EH (cell line): ENCODE results near the gene GPD1.

Source experiments
- DNase-seq: peaks from one replicate; pipeline ENCODE4 v3.0.0-alpha.2; 2015; ENCODE audit warnings: low read depth

Gene GPD1

DNA sequence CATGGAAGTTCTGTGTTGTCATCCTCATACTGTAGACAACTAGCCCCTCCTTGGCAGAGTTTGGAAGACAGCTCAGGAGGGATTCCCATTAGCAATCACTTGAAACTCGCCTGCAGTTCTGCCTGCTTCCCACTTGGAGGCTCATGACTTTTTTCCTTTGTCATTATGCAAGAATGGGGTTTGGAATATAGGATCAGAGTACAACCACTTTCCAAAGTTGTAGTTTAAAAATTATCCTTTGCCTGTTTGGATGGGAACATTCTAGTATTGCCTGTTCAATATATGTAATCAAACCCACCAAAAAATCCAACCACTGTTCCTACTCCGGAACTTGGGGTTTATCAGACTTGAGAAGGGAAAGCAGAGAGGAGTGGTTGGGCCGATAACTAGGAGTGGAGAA, 2.1 kb upstream of the GPD1 start:
- DNase-seq: peak; percentile 60

DNA sequence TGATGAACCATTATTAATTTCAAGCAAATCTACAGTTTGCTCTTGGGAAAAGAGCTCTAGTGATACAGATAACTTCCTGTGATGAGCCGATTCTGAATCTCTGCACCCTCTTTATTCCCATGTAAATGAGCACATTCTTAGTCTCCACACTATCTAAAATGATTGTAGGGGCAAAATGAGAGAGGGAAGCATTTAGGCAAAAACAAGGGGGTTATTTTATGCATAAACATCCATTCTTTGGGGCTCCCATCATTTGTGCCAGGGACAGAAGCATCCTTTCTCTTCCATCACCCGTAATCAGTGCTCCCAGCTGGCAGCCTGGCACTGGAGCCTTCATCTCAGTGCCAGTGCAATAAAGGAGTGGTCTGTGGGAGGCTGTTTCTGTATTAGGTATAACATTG, 1.7 kb upstream of the GPD1 start:
- no peak for DNase-seq

DNA sequence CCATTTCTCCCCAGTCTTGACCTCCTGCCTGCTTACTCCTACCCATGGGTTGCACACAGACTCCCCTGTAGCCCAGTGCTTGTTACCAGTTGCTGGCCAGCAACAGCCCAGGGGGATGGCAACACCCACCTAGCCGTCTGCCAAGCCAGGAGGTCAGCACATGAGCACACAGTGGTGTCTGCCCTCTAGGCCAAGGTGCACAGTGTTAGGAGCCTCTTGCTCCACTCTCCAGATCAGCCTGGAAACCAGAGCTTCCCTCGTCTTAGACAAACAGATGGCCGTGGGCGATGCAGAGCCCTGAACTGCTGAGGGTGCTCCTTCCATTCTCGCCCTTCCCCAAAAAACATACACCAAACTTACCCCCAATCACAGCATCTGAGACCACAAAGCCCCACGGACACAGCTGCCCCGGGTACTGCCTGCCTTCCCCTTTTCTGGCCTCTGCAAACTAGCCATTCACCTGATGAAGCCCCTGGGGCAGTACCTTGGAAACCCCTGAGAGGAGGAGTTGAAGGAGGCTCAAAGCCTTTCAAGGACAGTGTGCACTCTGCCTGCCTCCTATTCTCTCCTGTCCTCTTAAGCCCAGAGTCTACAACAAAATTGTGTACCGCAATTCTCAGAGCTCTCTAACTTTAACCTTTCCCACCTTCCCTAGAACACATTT, 1.0 kb upstream of the GPD1 start:
- no peak for DNase-seq

GRCh38 chr12:50103351-50103750, 457 bp upstream of the GPD1 start:
- DNase-seq: no peak

- no peak for DNase-seq
These were observed 884 bp downstream of the GPD1 start for GRCh38 chr12:50104417-50105366.

DNA sequence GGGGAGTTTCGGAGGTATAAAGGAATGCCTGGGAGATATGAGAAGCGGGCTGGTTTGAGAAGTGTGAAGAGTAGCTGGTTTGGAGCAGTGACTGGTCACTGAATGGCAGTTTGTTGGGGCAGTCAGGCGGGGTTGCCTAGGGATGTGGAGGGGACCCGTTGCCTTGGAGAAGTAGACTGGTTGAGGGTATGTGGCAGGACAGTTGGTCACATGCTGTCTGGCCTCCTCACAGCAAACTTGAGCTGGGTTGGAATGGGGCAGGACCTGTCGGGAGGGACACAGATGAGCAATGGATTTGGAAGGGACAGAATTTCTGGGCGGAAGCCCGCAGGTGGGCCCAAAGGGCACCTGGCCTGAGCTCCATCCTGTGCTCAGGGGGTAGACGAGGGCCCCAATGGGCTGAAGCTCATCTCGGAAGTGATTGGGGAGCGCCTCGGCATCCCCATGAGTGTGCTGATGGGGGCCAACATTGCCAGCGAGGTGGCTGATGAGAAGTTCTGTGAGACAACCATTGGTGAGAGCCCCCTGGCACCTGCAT, 2.2 kb downstream of the GPD1 start:
- no peak for DNase-seq

DNA sequence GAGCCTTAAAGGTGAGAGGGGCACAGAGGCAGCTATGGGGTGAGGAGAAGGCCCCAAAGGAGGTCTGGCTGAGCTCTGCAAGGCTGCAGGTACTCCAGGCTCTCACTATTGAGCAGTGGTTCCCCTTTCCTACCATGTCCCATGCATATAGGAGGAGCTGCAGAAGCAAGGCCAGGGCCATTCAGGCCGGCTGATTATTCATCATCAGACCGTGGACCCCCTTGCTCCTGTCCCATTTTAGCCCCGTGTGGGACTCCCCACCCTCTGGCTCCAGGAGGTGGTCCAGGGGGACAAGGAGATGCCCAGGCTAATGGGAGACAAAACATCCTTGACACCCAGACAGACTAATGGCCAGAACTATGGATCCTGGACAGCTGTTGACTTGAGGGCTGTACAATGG, 3.1 kb downstream of the GPD1 start:
- DNase-seq: no peak

GRCh38 chr12:50107416-50108268, 3.8 kb downstream of the GPD1 start:
- DNase-seq: no peak

DNA sequence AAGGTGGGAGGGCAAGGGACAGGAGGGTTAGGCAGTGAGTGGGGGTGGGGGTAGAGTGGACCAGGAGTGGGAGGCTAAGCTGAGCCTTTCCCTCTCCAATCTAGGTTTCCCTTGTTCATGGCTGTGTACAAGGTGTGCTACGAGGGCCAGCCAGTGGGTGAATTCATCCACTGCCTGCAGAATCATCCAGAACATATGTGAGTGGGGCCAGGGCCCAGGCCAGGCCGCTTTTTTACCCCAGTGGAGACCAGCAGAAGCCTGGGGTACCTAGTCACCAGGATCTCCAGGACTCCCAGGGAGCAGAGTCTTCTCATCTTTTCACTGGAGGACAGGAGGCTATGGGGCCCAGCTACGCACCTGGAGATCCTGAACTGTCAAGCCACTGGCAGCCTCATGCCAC, 5.5 kb downstream of the GPD1 start:
- no peak for DNase-seq

DNA sequence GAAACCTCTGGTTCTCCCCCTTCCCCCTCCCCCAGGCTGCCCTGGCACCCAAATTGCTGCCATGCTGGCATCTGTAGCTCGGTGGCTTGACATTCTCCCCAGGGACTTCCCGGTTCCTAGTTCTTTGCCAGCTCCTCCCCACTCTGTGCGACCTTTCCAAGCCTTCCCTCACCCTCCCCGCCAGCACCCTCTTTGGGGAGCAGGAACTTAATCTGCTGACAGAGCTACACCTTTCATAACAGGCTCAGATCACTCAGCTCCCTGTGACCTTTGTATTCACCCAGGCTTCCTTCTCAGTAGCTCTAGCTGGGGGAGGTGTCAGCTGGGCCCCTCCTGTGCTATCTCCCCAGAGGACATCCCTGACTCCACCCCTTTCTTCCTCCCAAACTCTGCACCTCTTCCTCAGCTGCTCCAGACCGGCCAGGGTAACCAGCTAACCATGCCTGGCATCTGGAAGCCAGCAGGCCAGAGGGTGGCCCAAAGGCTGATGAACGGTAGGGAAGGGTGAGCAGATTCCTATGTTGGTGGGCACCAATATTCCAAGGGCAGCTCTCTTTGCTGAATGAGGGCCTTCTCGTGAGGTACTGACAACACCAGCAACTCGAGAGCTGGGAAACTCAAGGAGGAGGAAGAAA, 6.4 kb downstream of the GPD1 start:
- DNase-seq: peak; percentile 44

- peak; percentile 75 for DNase-seq
These were observed 7.0 kb downstream of the GPD1 start for GRCh38 chr12:50110762-50111351.

DNA sequence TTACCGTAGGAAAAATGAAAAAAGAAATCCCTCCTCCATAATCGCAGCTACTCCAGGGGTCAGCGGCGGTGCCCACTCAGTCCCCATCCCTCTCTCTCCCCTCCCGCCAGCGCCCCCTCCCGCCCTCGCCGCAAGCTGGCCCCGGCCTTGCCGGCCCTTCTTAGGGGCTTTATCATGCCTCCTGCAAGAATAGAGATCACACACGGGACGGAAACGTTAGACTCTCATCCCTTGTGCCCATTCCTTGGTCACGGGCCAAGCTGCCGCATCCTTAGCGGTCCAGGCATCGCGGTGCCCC, 7.5 kb downstream of the GPD1 start:
- no peak for DNase-seq

DNA sequence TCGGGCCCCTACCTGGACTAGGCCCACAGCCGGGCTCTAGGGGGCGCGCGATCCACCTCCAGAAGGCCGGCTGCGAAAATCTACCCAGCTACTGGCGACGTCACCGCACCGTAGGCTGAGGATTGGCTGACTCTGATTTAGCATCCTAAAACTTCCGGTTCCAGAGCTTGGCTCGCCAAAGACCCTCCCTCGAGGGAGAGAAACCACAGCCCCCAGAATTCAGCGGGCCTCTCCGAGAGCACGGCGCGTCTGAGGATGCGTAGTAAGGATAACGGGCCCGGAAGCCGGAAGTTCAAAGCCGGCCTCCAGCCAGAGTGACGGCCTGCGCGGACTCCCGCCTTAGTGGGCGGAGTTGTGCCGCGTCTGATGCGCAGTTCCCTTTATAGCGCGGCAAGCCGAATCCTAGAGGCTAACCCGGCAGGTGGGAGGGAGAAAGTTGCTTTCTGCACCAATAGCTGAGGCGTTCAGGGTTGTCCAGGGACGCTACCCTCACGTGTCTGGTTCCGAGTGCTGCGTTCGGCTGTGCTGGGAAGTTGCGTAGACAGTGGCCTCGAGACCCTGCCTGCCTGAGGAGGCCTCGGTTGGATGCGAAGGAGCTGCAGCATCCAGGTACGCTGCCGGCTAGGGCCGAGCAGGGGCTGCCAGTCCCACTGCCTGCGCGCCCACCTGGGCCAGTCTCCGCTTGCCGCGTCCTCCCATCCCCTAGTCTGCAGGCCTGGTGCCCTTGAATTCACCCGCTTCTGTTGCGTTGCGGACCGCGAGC, 8.1 kb downstream of the GPD1 start, which contains the start of gene COX14:
COX14 (plus strand) TSS at position 544 of the 763 bp plus-strand sequence. CDS start 7,808 bp downstream, outside the sequence.
- DNase-seq: peak; percentile 100

- peak; percentile 67 for DNase-seq
These were observed 8.8 kb downstream of the GPD1 start for GRCh38 chr12:50112456-50113218.

DNA sequence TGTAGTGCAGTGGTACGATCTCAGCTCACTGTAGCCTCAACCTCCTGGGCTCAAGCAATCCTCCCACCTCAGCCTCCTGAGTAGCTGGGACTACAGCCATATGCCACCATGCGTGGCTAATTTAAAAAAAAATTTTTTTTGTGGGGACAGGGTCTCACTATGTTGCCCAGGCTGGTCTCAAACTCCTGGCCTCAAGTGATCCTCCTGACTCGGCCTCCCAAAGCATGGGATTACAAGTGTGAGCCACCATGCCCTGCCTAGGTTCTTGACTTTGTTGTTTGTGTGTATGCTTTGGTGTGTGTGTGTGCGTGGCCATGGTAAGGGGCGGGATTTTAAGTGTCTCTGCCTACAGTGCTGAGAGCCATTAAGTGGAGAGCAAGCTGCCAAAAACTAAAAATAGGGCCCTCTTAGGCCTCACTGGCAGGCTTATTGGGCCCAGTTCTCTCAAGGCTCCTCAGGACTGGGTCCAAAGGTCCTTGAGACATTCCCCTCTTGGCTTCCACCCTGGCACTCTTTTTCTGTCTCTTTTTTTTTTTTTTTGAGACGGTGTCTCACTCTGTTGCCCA, 13.3 kb downstream of the GPD1 start:
- no peak for DNase-seq

GRCh38 chr12:50119387-50119786, 15.6 kb downstream of the GPD1 start:
- no peak for DNase-seq

DNA sequence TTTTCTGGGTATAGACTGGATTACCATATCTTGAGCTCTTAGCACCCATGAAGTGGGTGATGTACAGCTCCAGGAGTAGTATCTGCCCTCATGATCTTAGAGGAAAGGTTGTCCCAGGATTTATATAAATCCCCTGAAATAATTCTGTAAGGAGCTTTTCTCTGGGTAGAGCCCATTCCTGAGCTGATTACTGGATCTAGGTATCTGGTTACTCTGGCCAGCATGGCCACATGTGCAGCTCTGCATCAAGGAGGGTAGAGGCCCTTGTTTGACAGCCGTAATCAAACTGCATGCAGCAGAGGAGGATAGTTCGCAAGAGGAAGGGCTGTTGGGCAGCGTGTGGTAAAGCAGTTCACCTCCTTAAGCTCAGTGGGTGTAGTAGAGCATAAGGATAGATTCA, 16.7 kb downstream of the GPD1 start:
- no peak for DNase-seq

DNA sequence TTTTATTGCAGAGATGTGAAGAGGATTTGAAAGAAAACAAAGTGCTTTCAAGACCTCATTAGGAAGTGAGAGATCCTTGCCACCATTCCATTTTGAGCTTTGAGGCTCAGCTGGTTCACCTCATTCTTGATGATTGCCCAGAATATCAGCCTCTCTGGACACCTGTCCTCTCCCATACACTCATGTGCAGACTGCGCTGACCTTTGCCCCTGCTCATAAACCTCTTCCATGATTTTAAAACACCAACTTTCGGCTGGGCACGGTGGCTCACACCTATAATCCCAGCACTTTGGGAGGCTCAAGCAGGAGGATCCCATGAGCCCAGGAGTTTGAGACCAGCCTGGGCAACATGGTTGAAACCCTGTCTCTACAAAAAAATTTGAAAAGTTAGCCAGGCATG, 17.1 kb downstream of the GPD1 start:
- DNase-seq: no peak

GRCh38 chr12:50121641-50122040, 17.8 kb downstream of the GPD1 start:
- no peak for DNase-seq

- DNase-seq: peak; percentile 28
These were observed 19.4 kb downstream of the GPD1 start for GRCh38 chr12:50123203-50123602.
